MM.1S (cell line): ENCODE measurements around the gene UFSP2.

Experiments
- EZH2phosphoT487 ChIP-seq: fragments of 300-600 bp; sonication (generic); IDR thresholded peaks from 2 replicates; pipeline ENCODE4 v1.6.1; 2018; ENCODE audit warnings: antibody characterized with exemption, low read length
- TF ChIP-seq, protein P1 (sequence below): fragments of 300-600 bp; sonication (generic); IDR thresholded peaks from 2 replicates; pipeline ENCODE4 v1.5.1; 2016; ENCODE audit warnings: antibody characterized with exemption, low read length, mixed read lengths

DNA sequence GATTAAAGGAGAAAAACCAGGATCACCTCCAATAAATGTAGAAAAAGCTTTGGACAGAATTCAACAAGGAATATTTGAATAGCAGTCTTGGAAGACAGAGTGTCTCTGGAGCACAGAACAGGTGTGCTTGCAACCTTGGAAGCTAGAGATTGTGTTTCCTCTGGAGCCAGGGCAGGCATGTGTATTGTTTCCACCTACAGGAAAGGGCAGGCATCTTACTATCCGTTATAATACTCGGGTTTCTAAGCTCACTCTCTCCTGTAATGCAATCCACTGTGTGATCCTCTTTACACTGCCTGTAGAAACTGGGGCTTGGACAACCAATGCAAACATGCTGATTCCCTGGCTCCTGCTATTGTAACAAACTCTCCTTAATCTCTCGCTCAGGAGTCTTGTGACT is 31.4 kb upstream of the UFSP2 start:
- TF ChIP-seq, protein P1, sequence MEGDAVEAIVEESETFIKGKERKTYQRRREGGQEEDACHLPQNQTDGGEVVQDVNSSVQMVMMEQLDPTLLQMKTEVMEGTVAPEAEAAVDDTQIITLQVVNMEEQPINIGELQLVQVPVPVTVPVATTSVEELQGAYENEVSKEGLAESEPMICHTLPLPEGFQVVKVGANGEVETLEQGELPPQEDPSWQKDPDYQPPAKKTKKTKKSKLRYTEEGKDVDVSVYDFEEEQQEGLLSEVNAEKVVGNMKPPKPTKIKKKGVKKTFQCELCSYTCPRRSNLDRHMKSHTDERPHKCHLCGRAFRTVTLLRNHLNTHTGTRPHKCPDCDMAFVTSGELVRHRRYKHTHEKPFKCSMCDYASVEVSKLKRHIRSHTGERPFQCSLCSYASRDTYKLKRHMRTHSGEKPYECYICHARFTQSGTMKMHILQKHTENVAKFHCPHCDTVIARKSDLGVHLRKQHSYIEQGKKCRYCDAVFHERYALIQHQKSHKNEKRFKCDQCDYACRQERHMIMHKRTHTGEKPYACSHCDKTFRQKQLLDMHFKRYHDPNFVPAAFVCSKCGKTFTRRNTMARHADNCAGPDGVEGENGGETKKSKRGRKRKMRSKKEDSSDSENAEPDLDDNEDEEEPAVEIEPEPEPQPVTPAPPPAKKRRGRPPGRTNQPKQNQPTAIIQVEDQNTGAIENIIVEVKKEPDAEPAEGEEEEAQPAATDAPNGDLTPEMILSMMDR: no peak
- no peak for TF ChIP-seq EZH2phosphoT487
